GM12878 (cell line): ENCODE results near the gene UNC5B. TPM values are rescaled to one million over a fixed set of nuclear protein-coding genes. Genes with fewer than 3 reads are reported as not detected.

Experiments
- ATAC-seq: fragments of 200-7000 bp; cut with Tn5 transposase; 3 replicates; pipeline ENCODE4 v1.9.1; 2020; ENCODE audit warnings: mild to moderate bottlenecking, moderate library complexity
- BruUV-seq: library from RNA; stranded (reverse); fragments of 400-500 nt; replicated peaks from 2 replicates; lab custom pipeline; 2021; lab: Mats Ljungman, UMichigan
- CTCF ChIA-PET: fragments of 300-600 bp; sonication (Branson Sonifier 250); formaldehyde crosslinking; extraction: SDS; loops from one replicate; lab custom pipeline; 2021; ENCODE audit warnings: inconsistent platforms; lab: Yijun Ruan, JAX
- POLR2A ChIA-PET: fragments of 350-600 bp; formaldehyde crosslinking; extraction: SDS; loops from one replicate; lab custom pipeline; 2021; ENCODE audit warnings: inconsistent platforms; lab: Charles Lee
- RAD21 ChIA-PET: fragments of 300-600 bp; sonication (Branson Sonifier 250); formaldehyde crosslinking; loops from one replicate; lab custom pipeline; 2023; ENCODE audit warnings: antibody characterized with exemption; ENCODE audit not compliant: unreplicated experiment; lab: Charles Lee
- SMC1A ChIA-PET: fragments of 300-600 bp; sonication (Branson Sonifier 250); formaldehyde crosslinking; loops from one replicate; lab custom pipeline; 2023; ENCODE audit not compliant: unreplicated experiment, uncharacterized antibody; lab: Charles Lee
- DNase-seq: peaks from one replicate; pipeline ENCODE4 v3.0.0-alpha.2; 2011; ENCODE audit warnings: low read depth, low spot score
- FAIRE-seq: peaks from 3 replicates; lab custom pipeline; 2011; peaks lifted over from hg19 to GRCh38; lab: Jason Lieb, UNC
- H2AFZ ChIP-seq: 2 replicates; pipeline ENCODE4 v1.6.0; 2011; ENCODE audit warnings: low read depth, low read length, control low read depth; ENCODE audit not compliant: control insufficient read depth
- H3K27ac ChIP-seq: 2 replicates; pipeline ENCODE4 v1.5.1; 2011; ENCODE audit warnings: control low read depth; ENCODE audit not compliant: control insufficient read depth, insufficient read depth
- H3K27me3 ChIP-seq, 2 experiments: replicated peaks in 1 of 2; 2 replicates each; pipeline versions ENCODE4 v1.6.0 to v1.6.1; 2011; ENCODE audit warnings: low read length in 1 of 2; ENCODE audit not compliant: control insufficient read depth in 2 of 2, insufficient read depth in 2 of 2
- H3K36me3 ChIP-seq, 2 experiments: 2 replicates each; pipeline ENCODE4 v1.5.1; 2011; ENCODE audit warnings: low read length in 1 of 2; ENCODE audit not compliant: control insufficient read depth in 2 of 2, insufficient read depth in 2 of 2
- H3K4me1 ChIP-seq: 2 replicates; pipeline ENCODE4 v1.6.1; 2011; ENCODE audit warnings: mild to moderate bottlenecking, low read length, moderate library complexity, mixed read lengths; ENCODE audit not compliant: control insufficient read depth, insufficient read depth
- H3K4me2 ChIP-seq: 2 replicates; pipeline ENCODE4 v1.6.0; 2011; ENCODE audit warnings: control low read depth; ENCODE audit not compliant: control insufficient read depth, insufficient read depth
- H3K4me3 ChIP-seq: fragments of 200-600 bp; sonication (generic); 2 replicates; pipeline ENCODE4 v1.5.1; 2016
- H3K79me2 ChIP-seq: 2 replicates; pipeline ENCODE4 v1.6.0; 2011; ENCODE audit warnings: low read length; ENCODE audit not compliant: control insufficient read depth, insufficient read depth
- H3K9ac ChIP-seq: 2 replicates; pipeline ENCODE4 v1.8.0; 2011; ENCODE audit warnings: low read length, control low read depth, mixed read lengths; ENCODE audit not compliant: control insufficient read depth, insufficient read depth
- H3K9me3 ChIP-seq: replicated peaks from 3 replicates; pipeline ENCODE4 v1.5.1; 2011; ENCODE audit warnings: mild to moderate bottlenecking, low read length; ENCODE audit not compliant: control insufficient read depth, insufficient read depth
- H4K20me1 ChIP-seq: 2 replicates; pipeline ENCODE4 v1.6.0; 2011; ENCODE audit not compliant: control insufficient read depth, insufficient read depth
- BCL11A ChIP-seq: IDR thresholded peaks from 2 replicates; pipeline ENCODE4 v1.6.1; 2011; ENCODE audit warnings: low read depth, low read length
- BMI1 ChIP-seq: fragments of 450-650 bp; IDR thresholded peaks from 2 replicates; pipeline ENCODE4 v1.6.1; 2016; ENCODE audit warnings: mild to moderate bottlenecking, moderate library complexity, borderline replicate concordance
- BRCA1 ChIP-seq: IDR thresholded peaks from 2 replicates; pipeline ENCODE4 v1.6.1; 2011; ENCODE audit warnings: low read depth, low read length, improper control_type of control experiment
- CBX3 ChIP-seq: fragments of 200-600 bp; sonication (generic); IDR thresholded peaks from 2 replicates; pipeline ENCODE4 v1.6.1; 2016; ENCODE audit warnings: low read depth, borderline replicate concordance
- E4F1 ChIP-seq: fragments of 450-650 bp; IDR thresholded peaks from 2 replicates; pipeline ENCODE4 v1.6.1; 2018; ENCODE audit warnings: borderline replicate concordance, mild to moderate bottlenecking; ENCODE audit not compliant: partially characterized antibody
- HDAC6 ChIP-seq: fragments of 200-600 bp; sonication (generic); IDR thresholded peaks from one replicate; pipeline ENCODE4 v1.8.0; 2017; ENCODE audit warnings: antibody characterized with exemption; ENCODE audit not compliant: unreplicated experiment
- IRF3 ChIP-seq: fragments of 450-650 bp; IDR thresholded peaks from 2 replicates; pipeline ENCODE4 v1.6.1; 2014; ENCODE audit warnings: mild to moderate bottlenecking
- JUND ChIP-seq: IDR thresholded peaks from 2 replicates; pipeline ENCODE4 v1.6.1; 2012; ENCODE audit warnings: low read depth, mild to moderate bottlenecking, low read length, improper control_type of control experiment, moderate library complexity
- MEF2B ChIP-seq: fragments of 450-650 bp; IDR thresholded peaks from 2 replicates; pipeline ENCODE4 v1.6.1; 2018; ENCODE audit warnings: mild to moderate bottlenecking, moderate library complexity; ENCODE audit not compliant: partially characterized antibody, poor library complexity, severe bottlenecking
- POLR2A ChIP-seq: IDR thresholded peaks from 2 replicates; pipeline ENCODE4 v1.6.1; 2011; ENCODE audit warnings: low read depth, mild to moderate bottlenecking, low read length
- POLR2AphosphoS5 ChIP-seq: IDR thresholded peaks from 2 replicates; pipeline ENCODE4 v1.6.1; 2011; ENCODE audit warnings: mild to moderate bottlenecking, low read length, inconsistent platforms
- USF2 ChIP-seq: IDR thresholded peaks from 2 replicates; pipeline ENCODE4 v1.6.1; 2011; ENCODE audit warnings: low read depth, low read length, improper control_type of control experiment, borderline replicate concordance
- YBX1 ChIP-seq: fragments of 450-650 bp; IDR thresholded peaks from 2 replicates; pipeline ENCODE4 v1.6.1; 2016; ENCODE audit warnings: antibody characterized with exemption
- ZBTB33 ChIP-seq: fragments of 450-650 bp; IDR thresholded peaks from 2 replicates; pipeline ENCODE4 v1.6.1; 2017; ENCODE audit warnings: mild to moderate bottlenecking
- WGBS: methylation state at CpG from one replicate; pipeline ENCODE4 v1.1.6; 2016; ENCODE audit warnings: low lambda C conversion rate; ENCODE audit not compliant: insufficient replicate concordance, insufficient coverage; ENCODE audit errors: missing lambda C conversion rate; 5-methylcytosine and 5-hydroxymethylcytosine counted together
- in situ Hi-C: fragments of 300-500 bp; cut with MboI; formaldehyde crosslinking; loops from 9 replicates; pipeline ENCODE4 v1.14.3; 2018; ENCODE audit warnings: mixed read lengths
- intact Hi-C: fragments of 100-400 bp; cut with micrococcal nuclease; formaldehyde crosslinking; loops from one replicate; pipeline ENCODE4 v1.14.2; 2022; ENCODE audit not compliant: unreplicated experiment
- polyA plus RNA-seq, 11 experiments: library from polyadenylated mRNA; depleted of rRNA in 4 of 11; unstranded in 6 of 11; stranded (reverse) in 5 of 11; fragments of >200 nt; fragmentation: Nextera tagmentation in 4 of 11; fragmentation: Illumina TruSeq in 1 of 11; extraction: Ambion mirVana in 4 of 11; extraction: Trizol in 1 of 11; gene quantifications; 1 replicate in 1 of 11; 2 replicates in 10 of 11; pipeline versions ENCODE4 v1.2.1 to v1.2.3, GENCODE V29; 2011 to 2016; ENCODE audit warnings: inconsistent platforms in 2 of 11, missing spikeins in 2 of 11, low read depth in 1 of 11
- total RNA-seq, 4 experiments: library from RNA; depleted of rRNA in 3 of 4; stranded (reverse); fragments of >200 nt in 3 of 4; fragmentation: Illumina TruSeq in 1 of 4; extraction: Trizol in 1 of 4; gene quantifications; 2 replicates each; pipeline versions ENCODE4 v1.2.1 to v1.2.3, GENCODE V29; 2013 to 2021

UNC5B gene
- total and polyA plus RNA-seq, 10 of the 15 experiments (the other 5 are each of a cell fraction or from before 2014, with no cell fraction given): 0.03 to 0.08 TPM; not detected in 8

GRCh38 chr10:71351628-71352319 is 139.4 kb downstream of the UNC5B start:
- Histone ChIP-seq H3K4me2 (no peak overlapping the region), H3K79me2 (no peaks in the 10 kb centered on the region), H3K36me3 (no peaks in the 10 kb centered on the region), H4K20me1 (no peaks in the 10 kb centered on the region), H3K9ac (no peak overlapping the region), H3K27ac (no peak overlapping the region), H3K4me1 (no peaks in the 10 kb centered on the region), H2AFZ (no peak overlapping the region), H3K4me3 (no peak overlapping the region), H3K27me3 (no peaks in the 10 kb centered on the region), H3K9me3 (no peaks in the 10 kb centered on the region)
- ChIA-PET POLR2A (no interaction called here), RAD21 (interaction anchor here (0.8 to 1.0 kb wide), 2 partner anchors 25 to 27 kb away, joined by 3 to 4 read pairs; no protein-coding TSS in a partner anchor), SMC1A (interaction anchor here (1.2 to 1.8 kb wide), 2 partner anchors 21 to 36 kb away, joined by 4 to 5 read pairs; no protein-coding TSS in a partner anchor), CTCF (interaction anchor here (1.0 to 2.2 kb wide), 2 partner anchors 22 to 27 kb away, joined by 3 to 6 read pairs; no protein-coding TSS in a partner anchor)
- intact Hi-C loops (no loop called here), in situ Hi-C loops (no loop called here)
- ATAC-seq (no peak), FAIRE-seq (no peak), DNase-seq (no peak)
- TF ChIP-seq POLR2AphosphoS5: no peak
- no peak for TF ChIP-seq BMI1
- TF ChIP-seq IRF3: no peak
- TF ChIP-seq JUND: no peak
- no peak for TF ChIP-seq USF2
- no peak for TF ChIP-seq POLR2A
- no peak for TF ChIP-seq ZBTB33
- no peak for TF ChIP-seq MEF2B
- TF ChIP-seq CBX3: no peak
- no peak for TF ChIP-seq BCL11A
- no peak for TF ChIP-seq E4F1
- TF ChIP-seq BRCA1: no peak
- TF ChIP-seq YBX1: no peak
- TF ChIP-seq HDAC6: no peak
- BruUV-seq: no TSS peak
- WGBS: 64% methylated on average over 14 of the region's 14 CpGs
